IPS-15b (cell line): ENCODE data around the gene RPL6.
"Not testable (repeated sequence)": the region's sequence is repeated elsewhere in the genome, so short reads cannot be mapped to it uniquely, and the experiment has no call there.

Experiments
- H3K27me3 ChIP-seq: one replicate; pipeline ENCODE4 v1.6.1; 2013; ENCODE audit warnings: low read length; ENCODE audit not compliant: control insufficient read depth, insufficient read depth
- H3K36me3 ChIP-seq: one replicate; pipeline ENCODE4 v1.6.1; 2013; ENCODE audit warnings: low read length; ENCODE audit not compliant: control insufficient read depth, insufficient read depth
- H3K4me1 ChIP-seq: one replicate; pipeline ENCODE4 v1.6.1; 2013; ENCODE audit warnings: mild to moderate bottlenecking, low read length; ENCODE audit not compliant: control insufficient read depth, insufficient read depth
- H3K4me3 ChIP-seq: one replicate; pipeline ENCODE4 v1.5.1; 2013; ENCODE audit warnings: low read depth, low read length
- H3K9ac ChIP-seq: one replicate; pipeline ENCODE4 v1.6.1; 2013; ENCODE audit warnings: low read depth, mild to moderate bottlenecking, low read length
- H3K9me3 ChIP-seq: one replicate; pipeline ENCODE4 v1.6.1; 2013; ENCODE audit warnings: mild to moderate bottlenecking, low read length; ENCODE audit not compliant: control insufficient read depth, insufficient read depth

The RPL6 gene

DNA sequence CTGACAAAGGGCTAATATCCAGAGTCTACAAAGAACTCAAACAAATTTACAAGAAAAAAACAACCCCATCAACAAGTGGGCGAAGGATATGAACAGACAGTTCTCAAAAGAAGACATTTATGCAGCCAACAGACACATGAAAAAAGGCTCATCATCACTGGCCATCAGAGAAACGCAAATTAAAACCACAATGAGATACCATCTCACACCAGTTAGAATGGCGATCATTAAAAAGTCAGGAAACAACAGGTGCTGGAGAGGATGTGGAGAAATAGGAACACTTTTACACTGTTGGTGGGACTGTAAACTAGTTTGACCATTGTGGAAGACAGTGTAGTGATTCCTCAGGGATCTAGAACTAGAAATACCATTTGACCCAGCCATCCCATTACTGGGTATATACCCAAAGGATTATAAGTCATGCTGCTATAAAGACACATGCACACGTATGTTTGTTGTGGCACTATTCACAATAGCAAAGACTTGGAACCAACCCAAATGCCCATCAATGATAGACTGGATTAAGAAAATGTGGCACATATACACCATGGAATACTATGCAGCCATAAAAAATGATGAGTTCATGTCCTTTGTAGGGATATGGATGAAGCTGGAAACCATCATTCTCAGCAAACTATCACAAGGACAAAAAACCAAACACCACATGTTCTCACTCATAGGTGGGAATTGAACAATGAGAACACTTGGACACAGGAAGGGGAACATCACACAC is 19.3 kb downstream of the RPL6 start:
- H3K4me3 ChIP-seq, H3K9me3 ChIP-seq, H3K27me3 ChIP-seq, H3K9ac ChIP-seq, H3K36me3 ChIP-seq, H3K4me1 ChIP-seq: not testable (repeated sequence)

DNA sequence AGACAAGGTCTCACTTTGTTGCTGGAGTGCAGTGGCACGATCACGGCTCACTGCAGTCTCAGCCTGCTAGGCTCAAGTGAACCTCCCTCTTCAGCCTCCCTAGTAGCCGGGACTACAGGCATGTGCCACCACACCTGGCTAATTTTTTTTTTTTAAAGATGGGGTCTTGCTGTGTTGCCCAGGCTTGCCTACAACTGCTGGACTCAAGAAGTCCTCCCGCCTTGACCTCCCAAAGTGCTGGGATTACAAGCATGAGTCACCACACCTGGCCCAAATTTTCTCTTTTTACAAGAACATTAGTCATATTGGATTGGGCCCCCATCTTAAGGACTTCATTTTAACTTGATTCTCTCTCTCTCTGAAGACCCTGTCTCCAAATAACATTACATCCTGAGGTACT is 20.2 kb downstream of the RPL6 start:
- Histone ChIP-seq H3K9ac (no peak overlapping the region), H3K9me3 (no peaks in the 10 kb centered on the region), H3K27me3 (no peaks in the 10 kb centered on the region), H3K4me3 (no peak overlapping the region), H3K36me3 (no peaks in the 10 kb centered on the region), H3K4me1 (no peaks in the 10 kb centered on the region)

DNA sequence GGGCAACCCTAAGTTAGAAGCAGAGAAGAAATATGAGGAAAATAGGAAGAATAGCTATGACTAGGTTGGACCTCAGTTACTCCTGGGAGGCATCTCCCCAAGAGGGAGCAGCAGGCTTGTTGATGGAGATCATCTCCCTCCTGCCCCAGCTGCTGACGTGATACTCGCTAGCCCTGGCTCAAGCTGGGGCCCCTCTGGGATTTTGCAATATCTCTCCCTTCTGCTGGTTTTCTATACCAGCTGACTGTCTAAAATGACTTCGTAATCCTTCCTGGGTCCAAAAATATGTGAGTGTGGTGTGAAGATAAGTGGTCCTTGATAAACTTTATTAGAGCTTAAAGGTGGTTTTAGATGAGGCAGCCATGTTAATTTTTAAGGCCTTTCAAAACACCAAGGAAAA is 22.7 kb downstream of the RPL6 start:
- Histone ChIP-seq H3K36me3 (no peaks in the 10 kb centered on the region), H3K9me3 (no peaks in the 10 kb centered on the region), H3K4me1 (no peaks in the 10 kb centered on the region), H3K27me3 (no peaks in the 10 kb centered on the region), H3K4me3 (no peak overlapping the region), H3K9ac (no peak overlapping the region)

DNA sequence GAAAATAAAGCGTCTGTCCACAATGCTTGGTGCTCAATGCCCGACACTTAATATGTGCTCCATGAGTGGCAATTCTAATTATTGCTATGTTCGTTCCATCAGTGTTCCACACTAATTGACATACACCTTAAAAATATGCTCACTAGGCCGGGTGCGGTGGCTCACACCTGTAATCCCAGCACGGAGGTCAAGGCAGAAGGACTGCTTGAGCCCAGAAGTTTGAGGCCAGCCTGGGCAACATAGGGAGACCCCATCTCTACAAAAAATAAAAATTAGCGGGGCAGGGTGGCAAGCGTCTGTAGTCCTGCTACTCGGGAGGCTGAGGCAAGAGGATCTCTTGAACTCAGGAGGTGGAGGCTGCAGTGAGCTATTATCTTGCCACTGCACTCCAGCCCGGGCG is 26.5 kb downstream of the RPL6 start:
- H3K9me3 ChIP-seq, result no peaks in the 10 kb centered on the region
- H3K9ac ChIP-seq, result no peak overlapping the region

DNA sequence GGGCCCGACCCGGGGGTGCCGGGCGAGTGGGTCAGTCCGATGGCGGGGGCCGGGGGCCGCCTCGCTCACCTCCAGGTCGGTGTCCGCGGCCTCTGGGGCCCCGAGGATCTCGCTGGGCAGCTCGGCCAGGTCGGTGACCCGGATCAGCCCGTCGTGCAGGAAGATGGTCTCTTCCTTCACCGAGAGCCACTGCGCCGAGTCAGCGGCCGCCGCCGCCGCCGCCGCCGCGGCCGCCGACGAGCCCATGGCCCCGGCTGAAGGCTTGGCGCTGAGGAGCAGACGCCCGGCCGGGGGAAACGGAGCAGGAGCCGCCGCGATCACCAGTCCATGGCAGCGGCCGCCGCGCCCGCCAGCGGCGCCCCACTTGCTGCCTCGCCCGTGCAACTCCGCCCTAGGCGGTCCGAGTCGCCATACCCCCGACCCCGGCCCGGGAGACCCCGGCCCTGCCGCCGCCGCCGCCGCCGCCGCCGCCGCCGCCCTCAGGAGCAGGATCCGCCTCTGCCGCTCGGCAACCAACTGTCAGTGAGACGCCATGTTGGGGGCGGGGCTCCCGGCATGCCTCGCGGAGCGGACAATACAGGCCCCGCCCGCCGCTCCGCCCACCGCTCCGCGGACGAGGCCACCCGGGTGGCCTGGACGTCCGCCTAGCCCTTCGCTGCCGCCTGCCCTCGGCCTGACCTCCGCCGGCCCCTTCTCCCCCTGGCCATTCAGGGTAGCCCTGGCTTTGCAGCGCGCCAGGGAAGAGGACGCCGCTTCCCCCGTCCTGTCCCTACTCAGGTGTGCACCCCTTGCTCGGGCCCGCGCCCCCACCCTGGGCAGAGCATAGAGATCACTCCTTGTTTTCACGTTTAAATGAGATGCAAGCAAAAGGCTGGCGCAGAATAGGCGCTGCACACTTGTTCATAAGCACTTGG is 27.3 kb downstream of the RPL6 start, which contains the start of gene HECTD4:
HECTD4 (minus strand) TSS at position 549 of the 914 bp plus-strand sequence; CDS start at position 246, 303 bp downstream.
- Histone ChIP-seq H3K4me1 (peaks cover 6% of the 10 kb centered on the region), H3K36me3 (no peaks in the 10 kb centered on the region), H3K27me3 (no peaks in the 10 kb centered on the region), H3K4me3 (peak within 1 kb of the TSS; percentile 73), H3K9me3 (no peaks in the 10 kb centered on the region), H3K9ac (peak within 1 kb of the TSS; percentile 60)

More for the DNA sequence above, 26.5 kb downstream of the RPL6 start:
- Histone ChIP-seq H3K4me3 (peak overlapping the region; percentile 60), H3K27me3 (no peaks in the 10 kb centered on the region), H3K36me3 (no peaks in the 10 kb centered on the region), H3K4me1 (peaks cover 6% of the 10 kb centered on the region)

DNA sequence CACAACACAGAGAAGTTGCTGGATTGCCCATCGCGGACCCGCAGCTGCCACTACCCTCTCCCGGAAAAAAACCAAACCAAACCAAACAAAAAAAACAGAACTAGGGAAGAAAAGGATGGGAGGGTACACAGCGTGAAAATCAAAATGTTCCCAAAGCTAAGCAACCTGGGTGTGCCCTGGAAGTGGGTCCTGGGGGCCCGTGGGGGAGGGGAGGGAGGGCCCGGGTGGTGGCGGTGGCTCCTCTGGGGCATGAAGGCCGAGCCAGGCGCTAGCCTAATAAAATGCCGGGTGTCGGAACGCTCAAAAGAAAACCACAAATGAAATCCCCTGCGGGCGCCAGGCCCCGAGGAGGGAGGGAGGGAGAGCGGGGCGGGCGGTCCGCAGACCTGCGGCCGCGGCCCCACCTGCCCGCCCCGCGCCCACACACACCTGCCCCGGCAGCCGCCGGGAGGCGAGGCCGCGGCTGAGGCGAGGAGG is 28.0 kb downstream of the RPL6 start:
- Histone ChIP-seq H3K9me3 (no peaks in the 10 kb centered on the region), H3K4me1 (peaks cover 6% of the 10 kb centered on the region), H3K9ac (no peak overlapping the region), H3K4me3 (peak overlapping the region; percentile 73), H3K36me3 (no peaks in the 10 kb centered on the region), H3K27me3 (no peaks in the 10 kb centered on the region)

DNA sequence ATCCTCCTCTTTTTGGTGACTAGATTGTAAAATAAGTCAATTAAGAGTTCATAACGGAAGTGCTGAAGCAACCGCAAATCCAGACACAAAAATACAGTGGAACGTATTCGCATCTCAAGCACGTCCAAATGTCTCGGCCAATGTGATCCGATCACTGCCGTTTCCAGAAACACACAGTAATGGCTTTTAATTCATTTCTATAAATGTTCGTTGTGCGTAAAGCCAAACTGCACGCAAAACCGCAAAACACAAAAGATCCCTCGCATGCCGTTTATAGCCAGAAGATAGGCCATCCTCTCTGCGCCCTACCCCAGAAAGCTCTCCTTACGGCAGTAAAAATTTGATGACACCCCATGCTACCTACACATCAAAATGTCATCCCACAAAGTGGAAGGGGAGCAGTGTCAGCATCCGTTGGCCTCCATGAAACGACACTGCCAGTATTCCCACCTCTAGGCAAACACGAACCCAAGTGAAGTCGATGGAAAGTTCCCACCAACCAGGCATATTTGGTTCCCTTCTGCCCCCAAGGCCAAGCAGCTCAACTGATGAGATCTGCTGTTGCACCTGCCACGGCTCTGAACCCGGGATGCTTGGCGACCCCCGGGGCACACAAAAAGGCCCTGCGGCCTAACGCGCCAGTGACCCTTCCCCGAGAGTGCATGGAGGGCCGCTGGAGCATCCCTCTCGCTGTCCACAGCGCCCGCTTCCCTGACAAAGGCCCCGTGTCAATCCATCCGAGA is 28.6 kb downstream of the RPL6 start:
- H3K4me3 ChIP-seq, result peak overlapping the region; percentile 73
- H3K27me3 ChIP-seq, result no peaks in the 10 kb centered on the region
- peak overlapping the region; percentile 70 for H3K9ac ChIP-seq
- peaks cover 6% of the 10 kb centered on the region for H3K4me1 ChIP-seq
- no peaks in the 10 kb centered on the region for H3K36me3 ChIP-seq
- H3K9me3 ChIP-seq, result no peaks in the 10 kb centered on the region

DNA sequence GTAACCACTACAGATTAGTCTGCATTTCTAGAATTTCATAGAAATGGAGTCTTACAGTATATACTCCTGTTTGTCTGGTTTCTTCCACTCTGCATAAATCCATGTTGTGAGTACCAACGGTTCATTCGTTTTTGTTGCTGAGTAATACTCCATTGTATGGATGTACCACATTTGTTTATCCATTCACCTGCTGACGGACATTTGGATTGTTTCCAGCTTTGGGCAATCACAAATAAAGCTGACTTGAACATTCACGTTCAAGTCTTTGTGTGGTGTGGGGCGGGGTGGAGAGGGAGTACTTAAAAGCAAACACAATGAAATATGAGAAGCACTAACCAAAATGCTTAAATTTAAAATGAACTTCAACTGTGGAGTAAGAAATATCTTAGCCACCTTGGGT is 34.3 kb downstream of the RPL6 start:
- Histone ChIP-seq H3K27me3 (no peaks in the 10 kb centered on the region), H3K4me1 (no peaks in the 10 kb centered on the region), H3K4me3 (no peak overlapping the region), H3K9me3 (no peaks in the 10 kb centered on the region), H3K36me3 (no peaks in the 10 kb centered on the region), H3K9ac (no peak overlapping the region)

DNA sequence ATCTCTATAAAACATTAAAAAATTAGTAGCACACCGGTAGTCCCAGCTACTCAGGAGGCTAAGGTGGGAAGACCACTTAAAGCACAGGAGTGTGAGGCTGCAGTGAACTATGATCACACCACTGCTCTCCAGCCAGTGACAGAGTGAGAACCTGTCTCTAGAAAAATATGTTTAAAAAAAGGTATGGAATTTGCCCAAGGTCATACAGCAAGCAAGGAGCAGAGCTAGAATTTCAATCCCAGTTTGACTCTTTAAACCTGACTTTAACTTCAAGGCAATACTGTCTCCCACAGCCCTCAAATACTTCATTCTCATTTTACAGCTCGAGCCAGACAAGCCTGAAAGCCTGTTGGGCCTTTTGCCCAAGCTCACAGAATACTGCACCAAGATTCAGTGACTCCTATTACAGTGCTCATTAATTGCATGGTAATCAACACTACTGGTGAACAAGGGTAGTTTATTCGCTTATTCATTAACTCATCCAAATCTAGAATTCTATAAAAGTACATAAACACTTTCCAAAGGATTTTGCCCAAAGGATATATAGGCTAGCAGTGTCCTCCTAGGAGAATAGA is 35.2 kb downstream of the RPL6 start:
- Histone ChIP-seq H3K4me3 (no peak overlapping the region), H3K27me3 (no peaks in the 10 kb centered on the region), H3K4me1 (no peaks in the 10 kb centered on the region), H3K9me3 (no peaks in the 10 kb centered on the region), H3K9ac (no peak overlapping the region), H3K36me3 (no peaks in the 10 kb centered on the region)

DNA sequence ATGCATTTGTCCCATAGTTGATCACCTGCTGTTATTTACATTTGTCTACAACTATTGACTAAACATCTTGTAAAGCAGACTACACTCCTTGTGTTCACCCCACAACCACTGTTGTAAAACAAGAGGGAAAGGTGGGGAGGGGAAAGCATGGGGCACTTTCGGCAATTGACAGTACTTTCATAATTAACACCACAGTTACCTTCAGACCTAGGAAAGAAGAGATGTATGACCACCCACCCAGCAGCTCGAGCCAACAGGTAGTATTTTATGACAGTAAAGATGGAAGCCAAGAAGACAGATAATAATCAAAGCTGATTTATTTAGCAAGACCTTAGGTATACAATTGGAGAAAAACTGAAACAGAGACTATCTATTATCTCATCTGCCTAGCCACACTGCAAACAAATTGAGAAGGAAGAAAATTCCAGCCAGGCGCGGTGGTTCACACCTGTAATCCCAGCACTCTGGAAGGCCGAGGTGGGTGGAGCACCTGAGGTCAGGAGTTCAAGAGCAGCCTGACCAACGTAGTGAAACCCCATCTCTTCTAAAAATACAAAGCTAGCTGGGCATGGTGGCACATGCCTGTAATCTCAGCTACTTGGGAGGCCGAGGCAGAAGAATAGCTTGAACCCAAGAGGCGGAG is 38.4 kb downstream of the RPL6 start:
- Histone ChIP-seq H3K9me3 (no peaks in the 10 kb centered on the region), H3K9ac (no peak overlapping the region), H3K4me3 (no peak overlapping the region), H3K27me3 (no peaks in the 10 kb centered on the region), H3K4me1 (no peaks in the 10 kb centered on the region), H3K36me3 (no peaks in the 10 kb centered on the region)

DNA sequence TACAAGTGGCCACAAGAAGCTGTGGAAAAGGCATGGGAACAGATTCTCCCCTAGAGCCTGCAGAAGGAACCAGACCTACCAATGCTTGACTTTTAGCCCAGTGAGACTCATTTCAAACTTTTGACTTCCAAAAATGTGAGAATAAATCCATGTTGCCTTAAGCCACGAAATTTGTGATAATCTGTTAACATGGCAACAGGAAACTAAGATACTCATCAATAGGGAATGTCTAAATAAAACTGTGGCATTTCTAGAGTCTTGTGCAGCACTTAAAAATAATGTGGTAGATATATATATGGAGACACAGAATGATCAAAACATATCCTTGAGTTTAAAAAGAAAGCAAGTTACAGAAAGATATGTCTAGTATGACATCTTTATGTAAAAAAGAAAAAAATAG is 39.2 kb downstream of the RPL6 start:
- no peaks in the 10 kb centered on the region for H3K27me3 ChIP-seq
- H3K36me3 ChIP-seq, result no peaks in the 10 kb centered on the region
- no peak overlapping the region for H3K4me3 ChIP-seq
- H3K4me1 ChIP-seq, result no peaks in the 10 kb centered on the region
- H3K9ac ChIP-seq, result no peak overlapping the region
- no peaks in the 10 kb centered on the region for H3K9me3 ChIP-seq
